SK-N-SH (cell line): ENCODE results near the gene P3H2.

Source experiments
- CHD2 ChIP-seq: fragments of 150-350 bp; IDR thresholded peaks from 2 replicates; pipeline ENCODE4 v1.6.1; 2018; ENCODE audit warnings: low read length; ENCODE audit not compliant: partially characterized antibody
- CTCF ChIP-seq: fragments of 200-600 bp; sonication (generic); IDR thresholded peaks from 2 replicates; pipeline ENCODE4 v1.6.1; 2017; ENCODE audit warnings: antibody characterized with exemption, mild to moderate bottlenecking, moderate library complexity
- SIN3A ChIP-seq: IDR thresholded peaks from 2 replicates; pipeline ENCODE4 v1.6.1; 2012; ENCODE audit warnings: low read depth, mild to moderate bottlenecking, low read length, moderate library complexity, borderline replicate concordance
- USF1 ChIP-seq: IDR thresholded peaks from 2 replicates; pipeline ENCODE4 v1.4.0; 2012; ENCODE audit warnings: low read depth, borderline replicate concordance

- TF ChIP-seq CTCF (no peak), CHD2 (no peak), SIN3A (no peak), USF1 (no peak)
Measured at GRCh38 chr3:189941125-189941524, 179.6 kb downstream of the P3H2 start.
